ENCODE data around the gene ZNF417.

DNA sequence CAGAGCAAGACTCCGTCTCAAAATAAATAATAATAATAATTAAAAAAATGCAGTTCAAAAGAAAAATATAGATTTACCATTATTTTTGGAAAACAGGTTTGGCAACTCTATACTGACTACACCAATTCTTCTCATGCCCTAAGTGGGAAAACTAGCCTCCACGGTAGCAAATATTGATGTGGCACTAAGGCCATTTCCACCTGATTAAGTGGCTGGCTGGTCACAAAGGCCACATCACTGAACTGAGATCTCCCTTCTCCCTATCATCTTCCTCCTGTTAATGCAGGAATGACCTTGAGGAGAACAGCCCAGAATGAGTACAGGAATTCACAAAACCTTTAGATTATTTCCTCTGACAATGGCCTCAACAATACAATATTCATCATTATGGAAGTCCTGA, 46.2 kb downstream of the ZNF417 start:
- no peak for TF ChIP-seq POLR2A (IDR thresholded peaks at IDR 0.05)
- TF ChIP-seq, protein P1, sequence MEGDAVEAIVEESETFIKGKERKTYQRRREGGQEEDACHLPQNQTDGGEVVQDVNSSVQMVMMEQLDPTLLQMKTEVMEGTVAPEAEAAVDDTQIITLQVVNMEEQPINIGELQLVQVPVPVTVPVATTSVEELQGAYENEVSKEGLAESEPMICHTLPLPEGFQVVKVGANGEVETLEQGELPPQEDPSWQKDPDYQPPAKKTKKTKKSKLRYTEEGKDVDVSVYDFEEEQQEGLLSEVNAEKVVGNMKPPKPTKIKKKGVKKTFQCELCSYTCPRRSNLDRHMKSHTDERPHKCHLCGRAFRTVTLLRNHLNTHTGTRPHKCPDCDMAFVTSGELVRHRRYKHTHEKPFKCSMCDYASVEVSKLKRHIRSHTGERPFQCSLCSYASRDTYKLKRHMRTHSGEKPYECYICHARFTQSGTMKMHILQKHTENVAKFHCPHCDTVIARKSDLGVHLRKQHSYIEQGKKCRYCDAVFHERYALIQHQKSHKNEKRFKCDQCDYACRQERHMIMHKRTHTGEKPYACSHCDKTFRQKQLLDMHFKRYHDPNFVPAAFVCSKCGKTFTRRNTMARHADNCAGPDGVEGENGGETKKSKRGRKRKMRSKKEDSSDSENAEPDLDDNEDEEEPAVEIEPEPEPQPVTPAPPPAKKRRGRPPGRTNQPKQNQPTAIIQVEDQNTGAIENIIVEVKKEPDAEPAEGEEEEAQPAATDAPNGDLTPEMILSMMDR (IDR thresholded peaks at IDR 0.05), result no peak

All from testis (tissue), 2 donors.